ENCODE measurements around the gene EDARADD.
A peak's percentile ranks its signal among the peaks of the same experiment; 100 is the strongest.
"Not testable (repeated sequence)": the region's sequence is repeated elsewhere in the genome, so short reads cannot be mapped to it uniquely, and the experiment has no call there.

The EDARADD gene

DNA sequence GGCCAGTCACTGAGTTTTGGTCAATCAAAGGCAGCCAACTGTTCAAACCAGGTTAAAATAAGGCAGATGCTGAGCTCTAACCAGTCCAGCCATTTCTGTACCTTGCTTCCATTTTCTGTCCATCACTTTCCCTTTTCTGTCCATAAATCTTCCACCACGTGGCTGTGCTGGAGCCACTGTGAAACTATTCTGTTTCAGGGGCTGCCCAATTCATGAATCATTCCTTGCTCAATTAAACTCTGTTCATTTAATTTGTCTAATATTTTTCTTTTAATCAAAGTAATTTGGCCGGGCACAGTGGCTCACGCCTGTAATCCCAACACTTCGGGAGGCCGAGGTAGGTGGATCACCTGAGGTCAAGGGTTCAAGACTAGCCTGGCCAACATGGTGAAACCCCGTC lies 107.0 kb downstream of the EDARADD start:
- Histone ChIP-seq H3K79me1 (ENCODE audit: low read length) (no peaks in the 10 kb centered on the region), H2BK120ac (ENCODE audit: low read depth, low read length) (no peak overlapping the region), H3K36me3 (ENCODE audit: control insufficient read depth, insufficient read depth, low read length) (no peaks in the 10 kb centered on the region), H3K56ac (ENCODE audit: low read length) (no peak overlapping the region), H2AK5ac (ENCODE audit: low read length) (no peak overlapping the region), H2BK5ac (ENCODE audit: low read length) (no peak overlapping the region), H3K27me3 (ENCODE audit: insufficient read depth, low read length, poor library complexity) (no peaks in the 10 kb centered on the region), H3K4me3 (ENCODE audit: low read length) (no peak overlapping the region), H3K23ac (ENCODE audit: low read length) (no peak overlapping the region), H3K79me2 (ENCODE audit: control insufficient read depth, insufficient read depth, low read length) (no peaks in the 10 kb centered on the region), H3K4me1 (ENCODE audit: control insufficient read depth, low read depth, low read length) (no peaks in the 10 kb centered on the region), H4K8ac (ENCODE audit: low read depth, low read length) (no peak overlapping the region), H3K9ac (ENCODE audit: low read length) (no peak overlapping the region), H3K27ac (ENCODE audit: low read depth, low read length) (no peak overlapping the region), H3K4me2 (ENCODE audit: low read length) (no peak overlapping the region), H2BK15ac (replicated peaks; ENCODE audit: low read depth) (no peak overlapping the region), H3K4ac (ENCODE audit: low read depth, low read length) (no peak overlapping the region), H3K18ac (ENCODE audit: low read length) (no peak overlapping the region), H4K5ac (ENCODE audit: low read length) (no peak overlapping the region)
- DNase-seq = no peak
- no CpG with 5 or more reads among the region's 6 CpGs for whole genome bisulfite sequencing (ENCODE audit: extremely low coverage, insufficient coverage, low lambda C conversion rate)

DNA sequence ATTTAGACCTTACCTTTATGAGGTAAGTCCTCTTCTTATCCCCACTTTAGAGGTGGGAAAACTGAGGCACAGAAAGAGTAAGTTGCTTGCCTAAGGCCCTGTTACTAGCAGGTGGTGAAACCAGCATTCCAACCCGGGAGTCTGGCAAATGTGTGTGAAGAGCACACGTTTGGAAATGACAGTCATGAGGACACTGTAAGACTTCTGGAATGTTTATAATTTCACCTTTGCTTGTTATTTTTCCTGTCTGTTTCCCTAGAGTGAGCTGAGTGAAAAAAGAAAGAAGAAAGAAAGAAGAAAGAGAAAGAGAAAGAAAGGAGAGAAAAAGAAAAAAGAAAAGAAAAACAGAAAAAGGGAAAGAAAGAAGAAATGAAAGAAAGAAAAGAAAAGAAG lies 108.5 kb downstream of the EDARADD start:
- Histone ChIP-seq H3K23ac (ENCODE audit: low read length) (no peak overlapping the region), H3K79me1 (ENCODE audit: low read length) (no peaks in the 10 kb centered on the region), H3K79me2 (ENCODE audit: control insufficient read depth, insufficient read depth, low read length) (no peaks in the 10 kb centered on the region), H2BK5ac (ENCODE audit: low read length) (no peak overlapping the region), H2BK15ac (replicated peaks; ENCODE audit: low read depth) (no peak overlapping the region), H3K18ac (ENCODE audit: low read length) (no peak overlapping the region), H3K4ac (ENCODE audit: low read depth, low read length) (no peak overlapping the region), H4K8ac (ENCODE audit: low read depth, low read length) (no peak overlapping the region), H3K27me3 (ENCODE audit: insufficient read depth, low read length, poor library complexity) (no peaks in the 10 kb centered on the region), H3K4me2 (ENCODE audit: low read length) (no peak overlapping the region), H3K36me3 (ENCODE audit: control insufficient read depth, insufficient read depth, low read length) (no peaks in the 10 kb centered on the region), H3K9ac (ENCODE audit: low read length) (no peak overlapping the region), H3K27ac (ENCODE audit: low read depth, low read length) (no peak overlapping the region), H2AK5ac (ENCODE audit: low read length) (no peak overlapping the region), H3K4me1 (ENCODE audit: control insufficient read depth, low read depth, low read length) (no peaks in the 10 kb centered on the region), H3K4me3 (ENCODE audit: low read length) (no peak overlapping the region), H2BK120ac (ENCODE audit: low read depth, low read length) (no peak overlapping the region), H4K5ac (ENCODE audit: low read length) (no peak overlapping the region), H3K56ac (ENCODE audit: low read length) (no peak overlapping the region)
- peak; percentile 63 for DNase-seq
- no CpG with 5 or more reads among the region's 2 CpGs for WGBS (ENCODE audit: extremely low coverage, insufficient coverage, low lambda C conversion rate)

DNA sequence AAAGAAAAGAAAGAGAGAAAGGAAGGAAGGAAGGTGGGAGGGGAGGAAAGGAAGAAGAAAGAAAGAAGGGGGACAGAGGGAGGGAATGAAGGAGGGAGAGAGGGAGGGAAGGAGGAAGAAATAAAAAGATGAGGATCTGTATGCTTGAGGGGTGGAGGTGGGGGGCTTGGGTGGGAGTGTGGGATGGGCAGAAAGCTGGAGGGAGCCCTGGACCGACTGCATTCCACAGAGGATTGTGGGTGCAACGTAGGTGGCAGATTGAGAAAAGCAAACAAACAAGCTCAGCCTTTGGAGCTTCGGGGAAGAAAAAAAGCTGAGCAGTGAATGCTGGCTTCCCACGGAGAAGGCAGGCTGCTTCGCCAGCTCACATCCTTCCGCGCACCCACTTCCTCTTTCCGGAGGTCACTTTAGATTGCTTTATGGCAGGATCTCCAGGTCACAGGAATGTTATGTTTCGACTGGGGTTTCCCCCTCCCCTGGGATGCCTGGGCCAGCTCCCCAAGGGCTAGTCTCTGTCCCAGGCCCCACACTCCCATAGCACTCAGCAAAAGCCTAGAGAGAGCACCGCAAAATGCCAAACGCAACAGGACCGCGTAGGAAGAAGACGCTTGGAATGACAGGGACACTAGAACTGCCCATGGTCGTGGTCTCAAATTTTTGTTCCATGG lies 109.0 kb downstream of the EDARADD start:
- DNase-seq = peak; percentile 91
- Histone ChIP-seq H3K27ac (ENCODE audit: low read depth, low read length) (peak overlapping the region; percentile 71), H2BK120ac (ENCODE audit: low read depth, low read length) (no peak overlapping the region), H4K5ac (ENCODE audit: low read length) (no peak overlapping the region), H3K4me3 (ENCODE audit: low read length) (no peak overlapping the region), H4K8ac (ENCODE audit: low read depth, low read length) (peak overlapping the region; percentile 78), H2BK5ac (ENCODE audit: low read length) (no peak overlapping the region), H3K36me3 (ENCODE audit: control insufficient read depth, insufficient read depth, low read length) (no peaks in the 10 kb centered on the region), H3K56ac (ENCODE audit: low read length) (peak overlapping the region; percentile 19), H3K4me2 (ENCODE audit: low read length) (peak overlapping the region; percentile 43), H3K9ac (ENCODE audit: low read length) (peak overlapping the region; percentile 46), H3K4ac (ENCODE audit: low read depth, low read length) (no peak overlapping the region), H3K23ac (ENCODE audit: low read length) (no peak overlapping the region), H3K4me1 (ENCODE audit: control insufficient read depth, low read depth, low read length) (no peaks in the 10 kb centered on the region), H3K79me1 (ENCODE audit: low read length) (no peaks in the 10 kb centered on the region), H2BK15ac (replicated peaks; ENCODE audit: low read depth) (no peak overlapping the region), H2AK5ac (ENCODE audit: low read length) (no peak overlapping the region), H3K18ac (ENCODE audit: low read length) (peak overlapping the region; percentile 87), H3K27me3 (ENCODE audit: insufficient read depth, low read length, poor library complexity) (no peaks in the 10 kb centered on the region), H3K79me2 (ENCODE audit: control insufficient read depth, insufficient read depth, low read length) (no peaks in the 10 kb centered on the region)
- WGBS (ENCODE audit: extremely low coverage, insufficient coverage, low lambda C conversion rate) = no CpG with 5 or more reads among the region's 15 CpGs

DNA sequence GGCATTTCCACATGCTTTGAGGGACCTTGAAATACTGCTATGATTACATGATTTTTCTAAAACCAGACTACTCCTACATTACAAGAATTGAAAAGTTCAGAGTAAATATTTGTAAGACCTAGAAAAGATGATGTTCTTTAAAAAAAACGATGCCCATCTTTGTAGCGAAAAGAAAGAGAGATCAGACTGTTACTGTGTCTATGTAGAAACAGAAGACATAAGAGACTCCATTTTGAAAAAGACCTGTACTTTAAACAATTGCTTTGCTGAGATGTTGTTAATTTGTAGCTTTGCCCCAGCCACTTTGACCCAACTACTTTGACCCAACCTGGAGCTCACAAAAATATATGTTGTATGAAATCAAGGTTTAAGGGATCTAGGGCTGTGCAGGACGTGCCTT lies 110.3 kb downstream of the EDARADD start:
- WGBS (ENCODE audit: extremely low coverage, insufficient coverage, low lambda C conversion rate) = no CpG with 5 or more reads among the region's 3 CpGs
- H3K4me3 ChIP-seq (ENCODE audit: low read length); H2AK5ac ChIP-seq (ENCODE audit: low read length); H3K23ac ChIP-seq (ENCODE audit: low read length); H3K56ac ChIP-seq (ENCODE audit: low read length); H3K27ac ChIP-seq (ENCODE audit: low read depth, low read length); H3K27me3 ChIP-seq (ENCODE audit: insufficient read depth, low read length, poor library complexity); H3K18ac ChIP-seq (ENCODE audit: low read length); H3K4ac ChIP-seq (ENCODE audit: low read depth, low read length); H3K79me1 ChIP-seq (ENCODE audit: low read length); H3K9ac ChIP-seq (ENCODE audit: low read length); DNase-seq; H2BK5ac ChIP-seq (ENCODE audit: low read length); H4K5ac ChIP-seq (ENCODE audit: low read length); H2BK15ac ChIP-seq (replicated peaks; ENCODE audit: low read depth); H4K8ac ChIP-seq (ENCODE audit: low read depth, low read length); H3K4me1 ChIP-seq (ENCODE audit: control insufficient read depth, low read depth, low read length); H2BK120ac ChIP-seq (ENCODE audit: low read depth, low read length); H3K36me3 ChIP-seq (ENCODE audit: control insufficient read depth, insufficient read depth, low read length); H3K79me2 ChIP-seq (ENCODE audit: control insufficient read depth, insufficient read depth, low read length); H3K4me2 ChIP-seq (ENCODE audit: low read length): not testable (repeated sequence)

DNA sequence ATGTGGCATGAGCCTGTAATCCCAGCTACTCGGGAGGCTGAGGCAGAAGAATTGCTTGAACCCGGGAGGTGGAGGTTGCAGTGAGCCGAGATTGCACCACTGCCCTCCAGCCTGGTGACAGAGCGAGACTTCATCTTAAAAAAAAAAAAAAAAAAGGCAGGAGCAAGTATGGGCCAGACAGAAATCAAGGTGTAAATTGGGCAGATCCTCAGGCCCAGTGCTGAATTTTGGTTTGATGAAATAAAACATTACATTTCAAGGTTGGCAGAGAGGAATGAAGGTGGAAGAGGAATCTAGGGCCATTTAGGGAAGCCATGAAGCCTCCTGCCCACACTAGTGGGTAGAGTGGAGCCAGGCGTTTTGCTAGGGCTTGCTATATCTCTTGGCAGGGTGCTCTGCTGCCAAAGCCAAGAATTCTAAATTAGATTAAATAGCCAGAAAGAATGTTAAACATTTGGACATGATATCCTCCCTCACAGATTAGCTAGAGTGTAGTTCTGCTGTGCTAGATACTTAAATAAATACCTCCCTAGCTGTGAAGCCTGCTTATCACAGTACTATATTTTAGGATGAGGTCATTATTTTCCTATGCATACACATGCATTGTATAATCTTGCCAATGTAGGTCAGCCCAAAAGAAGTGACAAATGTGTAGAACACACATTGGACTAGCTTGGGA lies 113.1 kb downstream of the EDARADD start:
- Histone ChIP-seq H3K23ac (ENCODE audit: low read length) (no peak overlapping the region), H4K5ac (ENCODE audit: low read length) (no peak overlapping the region), H3K4me2 (ENCODE audit: low read length) (no peak overlapping the region), H4K8ac (ENCODE audit: low read depth, low read length) (no peak overlapping the region), H2BK5ac (ENCODE audit: low read length) (no peak overlapping the region), H3K18ac (ENCODE audit: low read length) (no peak overlapping the region), H3K27ac (ENCODE audit: low read depth, low read length) (no peak overlapping the region), H3K4ac (ENCODE audit: low read depth, low read length) (no peak overlapping the region), H3K4me3 (ENCODE audit: low read length) (no peak overlapping the region), H3K79me1 (ENCODE audit: low read length) (no peaks in the 10 kb centered on the region), H3K56ac (ENCODE audit: low read length) (no peak overlapping the region), H3K4me1 (ENCODE audit: control insufficient read depth, low read depth, low read length) (no peaks in the 10 kb centered on the region), H2BK120ac (ENCODE audit: low read depth, low read length) (no peak overlapping the region), H3K27me3 (ENCODE audit: insufficient read depth, low read length, poor library complexity) (no peaks in the 10 kb centered on the region), H2AK5ac (ENCODE audit: low read length) (no peak overlapping the region), H3K9ac (ENCODE audit: low read length) (no peak overlapping the region), H2BK15ac (replicated peaks; ENCODE audit: low read depth) (no peak overlapping the region), H3K79me2 (ENCODE audit: control insufficient read depth, insufficient read depth, low read length) (no peaks in the 10 kb centered on the region), H3K36me3 (ENCODE audit: control insufficient read depth, insufficient read depth, low read length) (no peaks in the 10 kb centered on the region)
- DNase-seq = no peak
- no CpG with 5 or more reads among the region's 5 CpGs for WGBS (ENCODE audit: extremely low coverage, insufficient coverage, low lambda C conversion rate)
